ENCODE measurements around the gene BCAS3.

DNA sequence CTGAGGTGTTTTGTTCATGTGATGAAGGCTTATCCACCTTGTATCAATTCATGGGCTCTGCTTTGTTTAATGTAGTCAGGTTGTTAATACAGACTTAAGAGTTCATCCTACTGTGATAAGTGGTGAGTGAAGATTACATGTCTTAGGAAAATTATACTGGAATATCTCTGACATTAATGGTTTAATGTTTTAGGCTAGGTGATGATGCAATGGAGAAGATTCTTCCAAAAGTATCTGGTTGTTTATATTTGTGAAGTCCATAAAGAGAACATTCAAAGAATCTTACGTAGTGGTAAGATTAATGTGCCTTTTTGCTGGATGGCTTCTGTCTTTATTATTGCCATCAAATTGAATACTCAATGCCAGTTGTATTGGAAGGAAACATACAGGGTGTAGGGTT lies 236.4 kb downstream of the BCAS3 start:
- no peak for TF ChIP-seq POLR2A (IDR thresholded peaks at IDR 0.05)
- TF ChIP-seq, protein P1, sequence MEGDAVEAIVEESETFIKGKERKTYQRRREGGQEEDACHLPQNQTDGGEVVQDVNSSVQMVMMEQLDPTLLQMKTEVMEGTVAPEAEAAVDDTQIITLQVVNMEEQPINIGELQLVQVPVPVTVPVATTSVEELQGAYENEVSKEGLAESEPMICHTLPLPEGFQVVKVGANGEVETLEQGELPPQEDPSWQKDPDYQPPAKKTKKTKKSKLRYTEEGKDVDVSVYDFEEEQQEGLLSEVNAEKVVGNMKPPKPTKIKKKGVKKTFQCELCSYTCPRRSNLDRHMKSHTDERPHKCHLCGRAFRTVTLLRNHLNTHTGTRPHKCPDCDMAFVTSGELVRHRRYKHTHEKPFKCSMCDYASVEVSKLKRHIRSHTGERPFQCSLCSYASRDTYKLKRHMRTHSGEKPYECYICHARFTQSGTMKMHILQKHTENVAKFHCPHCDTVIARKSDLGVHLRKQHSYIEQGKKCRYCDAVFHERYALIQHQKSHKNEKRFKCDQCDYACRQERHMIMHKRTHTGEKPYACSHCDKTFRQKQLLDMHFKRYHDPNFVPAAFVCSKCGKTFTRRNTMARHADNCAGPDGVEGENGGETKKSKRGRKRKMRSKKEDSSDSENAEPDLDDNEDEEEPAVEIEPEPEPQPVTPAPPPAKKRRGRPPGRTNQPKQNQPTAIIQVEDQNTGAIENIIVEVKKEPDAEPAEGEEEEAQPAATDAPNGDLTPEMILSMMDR (IDR thresholded peaks at IDR 0.05) = no peak
